GM12878 (cell line): ENCODE results near the gene NFIX. TPM values are rescaled to one million over a fixed set of nuclear protein-coding genes. Genes with fewer than 3 reads are reported as not detected.
A peak's percentile ranks its signal among the peaks of the same experiment; 100 is the strongest.

Experiments used
- ATAC-seq: fragments of 200-7000 bp; cut with Tn5 transposase; 3 replicates; pipeline ENCODE4 v1.9.1; 2020; ENCODE audit warnings: mild to moderate bottlenecking, moderate library complexity
- BruUV-seq: library from RNA; stranded (reverse); fragments of 400-500 nt; replicated peaks from 2 replicates; lab custom pipeline; 2021; lab: Mats Ljungman, UMichigan
- CTCF ChIA-PET: fragments of 300-600 bp; sonication (Branson Sonifier 250); formaldehyde crosslinking; extraction: SDS; loops from one replicate; lab custom pipeline; 2021; ENCODE audit warnings: inconsistent platforms; lab: Yijun Ruan, JAX
- POLR2A ChIA-PET: fragments of 350-600 bp; formaldehyde crosslinking; extraction: SDS; loops from one replicate; lab custom pipeline; 2021; ENCODE audit warnings: inconsistent platforms; lab: Charles Lee
- RAD21 ChIA-PET: fragments of 300-600 bp; sonication (Branson Sonifier 250); formaldehyde crosslinking; loops from one replicate; lab custom pipeline; 2023; ENCODE audit warnings: antibody characterized with exemption; ENCODE audit not compliant: unreplicated experiment; lab: Charles Lee
- SMC1A ChIA-PET: fragments of 300-600 bp; sonication (Branson Sonifier 250); formaldehyde crosslinking; loops from one replicate; lab custom pipeline; 2023; ENCODE audit not compliant: unreplicated experiment, uncharacterized antibody; lab: Charles Lee
- DNase-seq: peaks from one replicate; pipeline ENCODE4 v3.0.0-alpha.2; 2011; ENCODE audit warnings: low read depth, low spot score
- FAIRE-seq: peaks from 3 replicates; lab custom pipeline; 2011; peaks lifted over from hg19 to GRCh38; lab: Jason Lieb, UNC
- H2AFZ ChIP-seq: 2 replicates; pipeline ENCODE4 v1.6.0; 2011; ENCODE audit warnings: low read depth, low read length, control low read depth; ENCODE audit not compliant: control insufficient read depth
- H3K27ac ChIP-seq: 2 replicates; pipeline ENCODE4 v1.5.1; 2011; ENCODE audit warnings: control low read depth; ENCODE audit not compliant: control insufficient read depth, insufficient read depth
- H3K27me3 ChIP-seq, 2 experiments: replicated peaks in 1 of 2; 2 replicates each; pipeline versions ENCODE4 v1.6.0 to v1.6.1; 2011; ENCODE audit warnings: low read length in 1 of 2; ENCODE audit not compliant: control insufficient read depth in 2 of 2, insufficient read depth in 2 of 2
- H3K36me3 ChIP-seq, 2 experiments: 2 replicates each; pipeline ENCODE4 v1.5.1; 2011; ENCODE audit warnings: low read length in 1 of 2; ENCODE audit not compliant: control insufficient read depth in 2 of 2, insufficient read depth in 2 of 2
- H3K4me1 ChIP-seq: 2 replicates; pipeline ENCODE4 v1.6.1; 2011; ENCODE audit warnings: mild to moderate bottlenecking, low read length, moderate library complexity, mixed read lengths; ENCODE audit not compliant: control insufficient read depth, insufficient read depth
- H3K4me2 ChIP-seq: 2 replicates; pipeline ENCODE4 v1.6.0; 2011; ENCODE audit warnings: control low read depth; ENCODE audit not compliant: control insufficient read depth, insufficient read depth
- H3K4me3 ChIP-seq: fragments of 200-600 bp; sonication (generic); 2 replicates; pipeline ENCODE4 v1.5.1; 2016
- H3K79me2 ChIP-seq: 2 replicates; pipeline ENCODE4 v1.6.0; 2011; ENCODE audit warnings: low read length; ENCODE audit not compliant: control insufficient read depth, insufficient read depth
- H3K9ac ChIP-seq: 2 replicates; pipeline ENCODE4 v1.8.0; 2011; ENCODE audit warnings: low read length, control low read depth, mixed read lengths; ENCODE audit not compliant: control insufficient read depth, insufficient read depth
- H3K9me3 ChIP-seq: replicated peaks from 3 replicates; pipeline ENCODE4 v1.5.1; 2011; ENCODE audit warnings: mild to moderate bottlenecking, low read length; ENCODE audit not compliant: control insufficient read depth, insufficient read depth
- H4K20me1 ChIP-seq: 2 replicates; pipeline ENCODE4 v1.6.0; 2011; ENCODE audit not compliant: control insufficient read depth, insufficient read depth
- BCL11A ChIP-seq: IDR thresholded peaks from 2 replicates; pipeline ENCODE4 v1.6.1; 2011; ENCODE audit warnings: low read depth, low read length
- BRCA1 ChIP-seq: IDR thresholded peaks from 2 replicates; pipeline ENCODE4 v1.6.1; 2011; ENCODE audit warnings: low read depth, low read length, improper control_type of control experiment
- CBX5 ChIP-seq: sonication (generic); IDR thresholded peaks from 2 replicates; pipeline ENCODE4 v1.6.1; 2016; ENCODE audit warnings: low read depth, moderate library complexity, mild to moderate bottlenecking, inconsistent platforms
- CEBPB ChIP-seq, 2 experiments: fragments of 150-350 bp in 1 of 2; IDR thresholded peaks; 2 replicates each; pipeline ENCODE4 v1.6.1; 2012 to 2014; ENCODE audit warnings: low read depth in 2 of 2, low read length in 2 of 2, borderline replicate concordance in 1 of 2, inconsistent platforms in 1 of 2
- CHD2 ChIP-seq: IDR thresholded peaks from 2 replicates; pipeline ENCODE4 v1.6.1; 2011; ENCODE audit warnings: low read depth, low read length, improper control_type of control experiment, borderline replicate concordance
- CHD4 ChIP-seq: fragments of 200-600 bp; sonication (generic); IDR thresholded peaks from 2 replicates; pipeline ENCODE4 v1.6.1; 2016; ENCODE audit warnings: mild to moderate bottlenecking
- CTCF ChIP-seq, 3 experiments: IDR thresholded peaks in 2 of 3; conservative IDR thresholded peaks in 1 of 3; 2 replicates each; pipeline ENCODE4 v1.5.1; 2011; ENCODE audit warnings: low read depth in 3 of 3, low read length in 3 of 3, mild to moderate bottlenecking in 3 of 3, control low read depth in 2 of 3, moderate library complexity in 2 of 3, inconsistent platforms in 1 of 3, mixed read lengths in 1 of 3; ENCODE audit not compliant: control insufficient read depth in 2 of 3, insufficient read depth in 1 of 3; ENCODE audit errors: extremely low read depth in 1 of 3
- GABPA ChIP-seq: IDR thresholded peaks from 2 replicates; pipeline ENCODE4 v1.6.1; 2014; ENCODE audit warnings: antibody characterized with exemption, low read depth, mild to moderate bottlenecking, inconsistent platforms
- IKZF2 ChIP-seq, 2 experiments: fragments of 450-650 bp; IDR thresholded peaks; 2 replicates each; pipeline ENCODE4 v1.6.1; 2017; ENCODE audit warnings: mild to moderate bottlenecking in 2 of 2, moderate library complexity in 2 of 2
- IRF4 ChIP-seq: IDR thresholded peaks from 2 replicates; pipeline ENCODE4 v1.6.1; 2011; ENCODE audit warnings: low read depth, low read length
- MYC ChIP-seq: IDR thresholded peaks from 2 replicates; pipeline ENCODE4 v1.6.1; 2011; ENCODE audit warnings: mild to moderate bottlenecking, low read length, moderate library complexity, inconsistent platforms; ENCODE audit not compliant: insufficient read depth, insufficient replicate concordance, insufficient read length, severe bottlenecking
- NR2F1 ChIP-seq: fragments of 450-650 bp; conservative IDR thresholded peaks from 2 replicates; pipeline ENCODE4 v1.6.1; 2017; ENCODE audit warnings: mild to moderate bottlenecking
- PAX5 ChIP-seq: IDR thresholded peaks from 2 replicates; pipeline ENCODE4 v1.6.1; 2011; ENCODE audit warnings: low read depth, low read length, borderline replicate concordance
- POLR2AphosphoS2 ChIP-seq: IDR thresholded peaks from 2 replicates; pipeline ENCODE4 v1.6.1; 2011; ENCODE audit warnings: low read depth, mild to moderate bottlenecking, low read length, improper control_type of control experiment, moderate library complexity
- PRDM15 ChIP-seq: fragments of 450-650 bp; formaldehyde crosslinking; IDR thresholded peaks from 2 replicates; pipeline ENCODE4 v1.4.0; 2020; ENCODE audit warnings: mild to moderate bottlenecking, moderate library complexity
- ZNF217 ChIP-seq: fragments of 450-650 bp; IDR thresholded peaks from 2 replicates; pipeline ENCODE4 v1.6.1; 2017; ENCODE audit warnings: antibody characterized with exemption, mild to moderate bottlenecking
- WGBS: methylation state at CpG from one replicate; pipeline ENCODE4 v1.1.6; 2016; ENCODE audit warnings: low lambda C conversion rate; ENCODE audit not compliant: insufficient replicate concordance, insufficient coverage; ENCODE audit errors: missing lambda C conversion rate; 5-methylcytosine and 5-hydroxymethylcytosine counted together
- in situ Hi-C: fragments of 300-500 bp; cut with MboI; formaldehyde crosslinking; loops from 9 replicates; pipeline ENCODE4 v1.14.3; 2018; ENCODE audit warnings: mixed read lengths
- intact Hi-C: fragments of 100-400 bp; cut with micrococcal nuclease; formaldehyde crosslinking; loops from one replicate; pipeline ENCODE4 v1.14.2; 2022; ENCODE audit not compliant: unreplicated experiment
- polyA plus RNA-seq, 11 experiments: library from polyadenylated mRNA; depleted of rRNA in 4 of 11; unstranded in 6 of 11; stranded (reverse) in 5 of 11; fragments of >200 nt; fragmentation: Nextera tagmentation in 4 of 11; fragmentation: Illumina TruSeq in 1 of 11; extraction: Ambion mirVana in 4 of 11; extraction: Trizol in 1 of 11; gene quantifications; 1 replicate in 1 of 11; 2 replicates in 10 of 11; pipeline versions ENCODE4 v1.2.1 to v1.2.3, GENCODE V29; 2011 to 2016; ENCODE audit warnings: inconsistent platforms in 2 of 11, missing spikeins in 2 of 11, low read depth in 1 of 11
- total RNA-seq, 4 experiments: library from RNA; depleted of rRNA in 3 of 4; stranded (reverse); fragments of >200 nt in 3 of 4; fragmentation: Illumina TruSeq in 1 of 4; extraction: Trizol in 1 of 4; gene quantifications; 2 replicates each; pipeline versions ENCODE4 v1.2.1 to v1.2.3, GENCODE V29; 2013 to 2021

Gene NFIX
- total and polyA plus RNA-seq, 10 of the 15 experiments (the other 5 are each of a cell fraction or from before 2014, with no cell fraction given) = 0.02 to 2.2 (median 0.28) TPM

- TF ChIP-seq CTCF (IDR thresholded peaks at IDR 0.05 in 2 of 3, conservative IDR thresholded peaks at IDR 0.05 in 1 of 3; ENCODE audit: control insufficient read depth in 2 of 3, extremely low read depth in 1 of 3, insufficient read depth in 1 of 3, low read depth in 3 of 3, low read length in 3 of 3) = no peak
- TF ChIP-seq CEBPB (IDR thresholded peaks at IDR 0.05; ENCODE audit: borderline replicate concordance in 1 of 2, low read depth in 2 of 2, low read length in 2 of 2) = no peak
- peak; percentile 79 for TF ChIP-seq GABPA
- 0 out of 2 replicates have a peak, but pooled peaks have one; percentile 10 for TF ChIP-seq IRF4
- TF ChIP-seq, all 136 proteins: peak for 70
Measured at GRCh38 chr19:12945479-12946091, 49.7 kb upstream of the NFIX start, which contains the start of gene RAD23A (continued).

GRCh38 chr19:12946092-12946721, 49.1 kb upstream of the NFIX start:
- no peak overlapping the region for H2AFZ ChIP-seq
- SMC1A ChIA-PET = interaction anchor here (0.9 kb wide), 1 partner anchor 47 kb away, joined by 4 read pairs; no protein-coding TSS in a partner anchor
- intact Hi-C loops = no loop called here
- H3K36me3 ChIP-seq = peaks cover 28 to 32% of the 10 kb centered on the region in 2 experiments
- CTCF ChIA-PET = interaction anchor here (1.3 kb wide), 1 partner anchor 19 kb away, joined by 11 read pairs; no protein-coding TSS in a partner anchor
- peak overlapping the region; percentile 85 for H3K27ac ChIP-seq
- peaks cover 47% of the 10 kb centered on the region for H3K79me2 ChIP-seq
- peak overlapping the region; percentile 93 for H3K4me2 ChIP-seq
- peak overlapping the region; percentile 82 for H3K4me3 ChIP-seq
- WGBS = under 1% methylated on average over 34 of the region's 40 CpGs
- no peak for FAIRE-seq
- no peaks in the 10 kb centered on the region for H4K20me1 ChIP-seq
- in situ Hi-C loops = no loop called here
- ATAC-seq = peak; percentile 77
- H3K9me3 ChIP-seq = no peaks in the 10 kb centered on the region
- H3K4me1 ChIP-seq = peaks cover 36% of the 10 kb centered on the region
- BruUV-seq = no TSS peak
- POLR2A ChIA-PET = interaction anchor here (0.6 to 1.3 kb wide), 8 partner anchors 9 to 101 kb away, joined by 3 to 7 read pairs (median 3); partner anchors contain the start of gene GCDH
- RAD21 ChIA-PET = interaction anchor here (0.9 kb wide), 1 partner anchor 56 kb away, joined by 3 read pairs; the partner anchor contains the start of gene GCDH
- no peaks in the 10 kb centered on the region for H3K27me3 ChIP-seq
- H3K9ac ChIP-seq = peak overlapping the region; percentile 95
- no peak for DNase-seq
- 0 out of 2 replicates have a peak, but pooled peaks have one; percentile 9 for TF ChIP-seq PAX5
- no peak for TF ChIP-seq NR2F1
- TF ChIP-seq BCL11A = no peak
- TF ChIP-seq CBX5 = no peak
- no peak for TF ChIP-seq ZNF217
- peak; percentile 50; the same call in 1 of the 2 replicates for TF ChIP-seq CHD2
- TF ChIP-seq BRCA1 = peak; percentile 68; the same call in 1 of the 2 replicates
- no peak for TF ChIP-seq MYC
- no peak for TF ChIP-seq IKZF2 (IDR thresholded peaks at IDR 0.05)
- no peak for TF ChIP-seq CHD4
- TF ChIP-seq POLR2AphosphoS2 = 0 out of 2 replicates have a peak, but pooled peaks have one; percentile 17
- no peak for TF ChIP-seq PRDM15
